GM12878 (cell line): ENCODE results near the gene USE1. TPM values are rescaled to one million over a fixed set of nuclear protein-coding genes. Genes with fewer than 3 reads are reported as not detected.
A peak's percentile ranks its signal among the peaks of the same experiment; 100 is the strongest.

ENCODE experiments used
- BHLHE40 ChIP-seq, 2 experiments: fragments of 450-650 bp in 1 of 2; IDR thresholded peaks; 2 replicates each; pipeline ENCODE4 v1.6.1; 2011 to 2017; ENCODE audit warnings: low read depth in 2 of 2, borderline replicate concordance in 1 of 2, improper control_type of control experiment in 1 of 2, low read length in 1 of 2, mild to moderate bottlenecking in 1 of 2
- BRCA1 ChIP-seq: IDR thresholded peaks from 2 replicates; pipeline ENCODE4 v1.6.1; 2011; ENCODE audit warnings: low read depth, low read length, improper control_type of control experiment
- CREB1 ChIP-seq: IDR thresholded peaks from 2 replicates; pipeline ENCODE4 v1.6.1; 2012; ENCODE audit warnings: low read depth, mild to moderate bottlenecking, inconsistent platforms
- CREM ChIP-seq: IDR thresholded peaks from 2 replicates; pipeline ENCODE4 v1.6.1; 2014; ENCODE audit warnings: antibody characterized with exemption, low read depth
- EGR1 ChIP-seq, 2 experiments: IDR thresholded peaks; 1 replicate in 1 of 2; 2 replicates in 1 of 2; pipeline ENCODE4 v1.6.1; 2011 to 2012; ENCODE audit warnings: low read depth in 2 of 2, low read length in 2 of 2, borderline replicate concordance in 1 of 2, mild to moderate bottlenecking in 1 of 2, moderate library complexity in 1 of 2
- ETV6 ChIP-seq, 2 experiments: fragments of 450-650 bp in 1 of 2; IDR thresholded peaks in 1 of 2; conservative IDR thresholded peaks in 1 of 2; 2 replicates each; pipeline ENCODE4 v1.6.1; 2014; ENCODE audit warnings: antibody characterized with exemption in 1 of 2, borderline replicate concordance in 1 of 2, low read depth in 1 of 2, mild to moderate bottlenecking in 1 of 2, moderate library complexity in 1 of 2
- NBN ChIP-seq: fragments of 450-650 bp; IDR thresholded peaks from 2 replicates; pipeline ENCODE4 v1.6.1; 2016
- PAX5 ChIP-seq: IDR thresholded peaks from 2 replicates; pipeline ENCODE4 v1.6.1; 2011; ENCODE audit warnings: low read depth, low read length, borderline replicate concordance
- POU2F2 ChIP-seq: IDR thresholded peaks from 3 replicates; pipeline ENCODE4 v1.6.1; 2011; ENCODE audit warnings: low read depth, mild to moderate bottlenecking, low read length, borderline replicate concordance
- RFX5 ChIP-seq: IDR thresholded peaks from 2 replicates; pipeline ENCODE4 v1.6.1; 2011; ENCODE audit warnings: low read depth, low read length, improper control_type of control experiment
- SMC3 ChIP-seq: IDR thresholded peaks from 2 replicates; pipeline ENCODE4 v1.6.1; 2011; ENCODE audit warnings: low read length, improper control_type of control experiment, borderline replicate concordance
- SP1 ChIP-seq: IDR thresholded peaks from one replicate; pipeline ENCODE4 v1.6.1; 2011; ENCODE audit warnings: low read depth, low read length
- TCF12 ChIP-seq: IDR thresholded peaks from 2 replicates; pipeline ENCODE4 v1.6.1; 2011; ENCODE audit warnings: low read depth, mild to moderate bottlenecking, low read length
- polyA plus RNA-seq, 11 experiments: library from polyadenylated mRNA; depleted of rRNA in 4 of 11; unstranded in 6 of 11; stranded (reverse) in 5 of 11; fragments of >200 nt; fragmentation: Nextera tagmentation in 4 of 11; fragmentation: Illumina TruSeq in 1 of 11; extraction: Ambion mirVana in 4 of 11; extraction: Trizol in 1 of 11; gene quantifications; 1 replicate in 1 of 11; 2 replicates in 10 of 11; pipeline versions ENCODE4 v1.2.1 to v1.2.3, GENCODE V29; 2011 to 2016; ENCODE audit warnings: inconsistent platforms in 2 of 11, missing spikeins in 2 of 11, low read depth in 1 of 11
- total RNA-seq, 4 experiments: library from RNA; depleted of rRNA in 3 of 4; stranded (reverse); fragments of >200 nt in 3 of 4; fragmentation: Illumina TruSeq in 1 of 4; extraction: Trizol in 1 of 4; gene quantifications; 2 replicates each; pipeline versions ENCODE4 v1.2.1 to v1.2.3, GENCODE V29; 2013 to 2021
- TF ChIP-seq, protein P1 (sequence below): IDR thresholded peaks from 2 replicates; pipeline ENCODE4 v1.6.1; 2011; ENCODE audit warnings: low read depth, low read length, improper control_type of control experiment, borderline replicate concordance
- TF ChIP-seq, protein P2 (sequence below): IDR thresholded peaks from 2 replicates; pipeline ENCODE4 v1.6.1; 2012; ENCODE audit warnings: low read depth, low read length, improper control_type of control experiment
- TF ChIP-seq, protein P3 (sequence below): fragments of 450-650 bp; IDR thresholded peaks from 2 replicates; pipeline ENCODE4 v1.6.1; 2016; ENCODE audit warnings: mild to moderate bottlenecking

USE1 gene
- total and polyA plus RNA-seq, 10 of the 15 experiments (the other 5 are each of a cell fraction or from before 2014, with no cell fraction given) = 9.7 to 24.0 (median 16.1) TPM

DNA sequence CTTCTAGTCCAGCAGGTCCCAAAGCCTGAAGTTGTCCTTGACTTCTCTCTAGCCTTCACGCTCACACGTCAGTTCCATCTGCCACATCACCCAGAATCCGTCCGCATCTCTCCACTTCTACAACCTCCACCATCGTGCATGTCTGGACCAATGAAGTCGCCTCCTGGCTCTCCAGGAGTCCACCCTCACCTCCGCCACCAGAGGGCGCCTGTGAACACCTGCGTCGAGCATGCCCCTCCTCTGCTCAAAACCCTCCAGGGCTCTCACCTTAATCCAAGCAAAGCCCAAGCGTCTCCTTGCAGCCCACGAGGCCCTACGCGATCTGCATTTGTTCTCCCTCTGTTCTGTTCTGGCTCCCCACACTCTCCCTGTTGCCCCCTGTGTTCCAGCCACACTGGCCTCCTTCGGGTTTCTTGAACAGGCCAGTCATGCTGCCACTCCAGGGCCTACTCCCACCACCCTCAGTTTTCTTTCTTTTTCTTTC is 45.7 kb downstream of the USE1 start (continued):
- TF ChIP-seq, protein P1, sequence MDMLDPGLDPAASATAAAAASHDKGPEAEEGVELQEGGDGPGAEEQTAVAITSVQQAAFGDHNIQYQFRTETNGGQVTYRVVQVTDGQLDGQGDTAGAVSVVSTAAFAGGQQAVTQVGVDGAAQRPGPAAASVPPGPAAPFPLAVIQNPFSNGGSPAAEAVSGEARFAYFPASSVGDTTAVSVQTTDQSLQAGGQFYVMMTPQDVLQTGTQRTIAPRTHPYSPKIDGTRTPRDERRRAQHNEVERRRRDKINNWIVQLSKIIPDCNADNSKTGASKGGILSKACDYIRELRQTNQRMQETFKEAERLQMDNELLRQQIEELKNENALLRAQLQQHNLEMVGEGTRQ = no peak
- TF ChIP-seq BRCA1 = no peak
- 0 out of 2 replicates have a peak, but pooled peaks have one; percentile 28 for TF ChIP-seq PAX5
- TF ChIP-seq, protein P2, sequence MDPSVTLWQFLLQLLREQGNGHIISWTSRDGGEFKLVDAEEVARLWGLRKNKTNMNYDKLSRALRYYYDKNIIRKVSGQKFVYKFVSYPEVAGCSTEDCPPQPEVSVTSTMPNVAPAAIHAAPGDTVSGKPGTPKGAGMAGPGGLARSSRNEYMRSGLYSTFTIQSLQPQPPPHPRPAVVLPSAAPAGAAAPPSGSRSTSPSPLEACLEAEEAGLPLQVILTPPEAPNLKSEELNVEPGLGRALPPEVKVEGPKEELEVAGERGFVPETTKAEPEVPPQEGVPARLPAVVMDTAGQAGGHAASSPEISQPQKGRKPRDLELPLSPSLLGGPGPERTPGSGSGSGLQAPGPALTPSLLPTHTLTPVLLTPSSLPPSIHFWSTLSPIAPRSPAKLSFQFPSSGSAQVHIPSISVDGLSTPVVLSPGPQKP = peak; percentile 32; the same call in 1 of the 2 replicates
- TF ChIP-seq POU2F2 = peak; percentile 42; the same call in 1 of the 3 replicates
- no peak for TF ChIP-seq ETV6 (conservative IDR thresholded peaks at IDR 0.05 in 1 of 2, IDR thresholded peaks at IDR 0.05 in 1 of 2; ENCODE audit: borderline replicate concordance in 1 of 2, low read depth in 1 of 2)
- peak; percentile 70 for TF ChIP-seq CREM
- TF ChIP-seq RFX5 = 0 out of 2 replicates have a peak, but pooled peaks have one; percentile 47
- TF ChIP-seq BHLHE40 (IDR thresholded peaks at IDR 0.05; ENCODE audit: borderline replicate concordance in 1 of 2, low read depth in 2 of 2, low read length in 1 of 2) = 0 out of 4 replicates have a peak, but pooled peaks of 1 of the 2 experiments have one; percentile 22
- TF ChIP-seq NBN = peak; percentile 78
- peak; percentile 23 for TF ChIP-seq SP1
- TF ChIP-seq CREB1 = peak; percentile 60
- TF ChIP-seq, protein P3, sequence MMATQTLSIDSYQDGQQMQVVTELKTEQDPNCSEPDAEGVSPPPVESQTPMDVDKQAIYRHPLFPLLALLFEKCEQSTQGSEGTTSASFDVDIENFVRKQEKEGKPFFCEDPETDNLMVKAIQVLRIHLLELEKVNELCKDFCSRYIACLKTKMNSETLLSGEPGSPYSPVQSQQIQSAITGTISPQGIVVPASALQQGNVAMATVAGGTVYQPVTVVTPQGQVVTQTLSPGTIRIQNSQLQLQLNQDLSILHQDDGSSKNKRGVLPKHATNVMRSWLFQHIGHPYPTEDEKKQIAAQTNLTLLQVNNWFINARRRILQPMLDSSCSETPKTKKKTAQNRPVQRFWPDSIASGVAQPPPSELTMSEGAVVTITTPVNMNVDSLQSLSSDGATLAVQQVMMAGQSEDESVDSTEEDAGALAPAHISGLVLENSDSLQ = peak; percentile 16; the same call in 1 of the 2 replicates
- TF ChIP-seq EGR1 (IDR thresholded peaks at IDR 0.05; ENCODE audit: borderline replicate concordance in 1 of 2, low read depth in 2 of 2, low read length in 2 of 2) = no peak
- peak; percentile 91 for TF ChIP-seq SMC3
- TF ChIP-seq TCF12 = peak; percentile 42; the same call in 1 of the 2 replicates
